ENCODE results near the gene IGSF21. TPM values are rescaled to one million over a fixed set of nuclear protein-coding genes. Genes with fewer than 3 reads are reported as not detected.

IGSF21 gene
- total and polyA plus RNA-seq, 2 donors (not counting 3 experiments of a cell fraction or from before 2014, with no cell fraction given): not detected

GRCh38 chr1:18183533-18183932 lies 75.9 kb downstream of the IGSF21 start:
- Histone ChIP-seq H3K9ac (replicated peaks; ENCODE audit: extremely low read depth, insufficient read depth, low read length) (no peak overlapping the region), H4K20me1 (replicated peaks; ENCODE audit: control insufficient read depth, extremely low read depth, insufficient read depth, low read length) (no peaks in the 10 kb centered on the region), H3K4me1 (ENCODE audit: control insufficient read depth, extremely low read depth, insufficient read depth, low read length) (no peaks in the 10 kb centered on the region), H3K9me3 (replicated peaks; ENCODE audit: control insufficient read depth, insufficient read depth, low read length) (no peaks in the 10 kb centered on the region), H3K27me3 (ENCODE audit: control insufficient read depth in 2 of 2, insufficient read depth in 2 of 2, low read length in 2 of 2) (no peaks in the 10 kb centered on the region), H3K4me2 (ENCODE audit: insufficient read depth, low read length) (no peak overlapping the region), H3K9me1 (replicated peaks; ENCODE audit: control insufficient read depth, extremely low read depth, insufficient read depth, low read length) (no peaks in the 10 kb centered on the region), H2AFZ (ENCODE audit: low read depth, low read length) (no peak overlapping the region), H3K4me3 (replicated peaks in 1 of 3; ENCODE audit: insufficient read depth in 1 of 3, low read depth in 1 of 3, low read length in 3 of 3) (no peak overlapping the region), H3K27ac (ENCODE audit: insufficient read depth, low read depth, low read length) (no peak overlapping the region), H3K79me2 (ENCODE audit: control insufficient read depth, insufficient read depth, low read length) (no peaks in the 10 kb centered on the region), H3K36me3 (ENCODE audit: control insufficient read depth in 2 of 2, extremely low read depth in 1 of 2, insufficient read depth in 2 of 2, low read length in 2 of 2) (no peaks in the 10 kb centered on the region)
- intact Hi-C loops (cut with micrococcal nuclease) (no loop called here), dilution Hi-C loops (cut with MboI; ENCODE audit: extremely low pct_ligation_motif_present, low sequenced_read_pairs) (no loop called here)
- ChIA-PET POLR2A (no interaction called here), CTCF (no interaction called here)
- no peak for TF ChIP-seq JUN (IDR thresholded peaks at IDR 0.05; ENCODE audit: borderline replicate concordance, insufficient read depth, insufficient read length, low read depth)
- TF ChIP-seq MYC (IDR thresholded peaks at IDR 0.05; ENCODE audit: low read depth, low read length): no peak
- no TSS peak for BruUV-seq (replicated peaks)
- no peak for FAIRE-seq
- no peak for DNase-seq (ENCODE audit: low read depth, low spot score)

- no peaks in the 10 kb centered on the region for H3K4me1 ChIP-seq (ENCODE audit: control insufficient read depth, extremely low read depth, insufficient read depth, low read length)
- no TSS peak for BruUV-seq (replicated peaks)
- ChIA-PET CTCF (no interaction called here), POLR2A (no interaction called here)
- no peak overlapping the region for H3K9ac ChIP-seq (replicated peaks; ENCODE audit: extremely low read depth, insufficient read depth, low read length)
- DNase-seq (ENCODE audit: low read depth, low spot score): no peak
- dilution Hi-C loops (cut with MboI; ENCODE audit: extremely low pct_ligation_motif_present, low sequenced_read_pairs) (no loop called here), intact Hi-C loops (cut with micrococcal nuclease) (no loop called here)
- no peak overlapping the region for H3K27ac ChIP-seq (ENCODE audit: insufficient read depth, low read depth, low read length)
- H3K9me3 ChIP-seq (replicated peaks; ENCODE audit: control insufficient read depth, insufficient read depth, low read length): no peaks in the 10 kb centered on the region
- H3K27me3 ChIP-seq (ENCODE audit: control insufficient read depth in 2 of 2, insufficient read depth in 2 of 2, low read length in 2 of 2): no peaks in the 10 kb centered on the region
- H3K9me1 ChIP-seq (replicated peaks; ENCODE audit: control insufficient read depth, extremely low read depth, insufficient read depth, low read length): no peaks in the 10 kb centered on the region
- no peak for FAIRE-seq
- no peak overlapping the region for H3K4me2 ChIP-seq (ENCODE audit: insufficient read depth, low read length)
- H3K36me3 ChIP-seq (ENCODE audit: control insufficient read depth in 2 of 2, extremely low read depth in 1 of 2, insufficient read depth in 2 of 2, low read length in 2 of 2): no peaks in the 10 kb centered on the region
- H4K20me1 ChIP-seq (replicated peaks; ENCODE audit: control insufficient read depth, extremely low read depth, insufficient read depth, low read length): no peaks in the 10 kb centered on the region
- no peak overlapping the region for H3K4me3 ChIP-seq (replicated peaks in 1 of 3; ENCODE audit: insufficient read depth in 1 of 3, low read depth in 1 of 3, low read length in 3 of 3)
- TF ChIP-seq MYC (IDR thresholded peaks at IDR 0.05; ENCODE audit: low read depth, low read length): no peak
- TF ChIP-seq POLR2AphosphoS5 (IDR thresholded peaks at IDR 0.05; ENCODE audit: insufficient read depth, low read depth, low read length): no peak
- TF ChIP-seq MAX (IDR thresholded peaks at IDR 0.05; ENCODE audit: insufficient read depth, insufficient read length): no peak
- H2AFZ ChIP-seq (ENCODE audit: low read depth, low read length): no peak overlapping the region
- no peaks in the 10 kb centered on the region for H3K79me2 ChIP-seq (ENCODE audit: control insufficient read depth, insufficient read depth, low read length)
These were observed 79.5 kb downstream of the IGSF21 start for GRCh38 chr1:18187054-18187453.
